WI38 (cell line): Measurements from ENCODE around the gene DNAJC21.
A peak's percentile ranks its signal among the peaks of the same experiment; 100 is the strongest.

Source experiments
- H3K4me3 ChIP-seq: 2 replicates; pipeline ENCODE4 v1.5.1; 2011; ENCODE audit warnings: low read depth, mild to moderate bottlenecking, control low read depth, low read length
- TF ChIP-seq, protein P1 (sequence below): IDR thresholded peaks from 2 replicates; pipeline ENCODE4 v1.5.1; 2012; ENCODE audit warnings: low read depth, mild to moderate bottlenecking, control low read depth, low read length

Gene DNAJC21

GRCh38 chr5:34895641-34896419 is 33.5 kb upstream of the DNAJC21 start:
- no peak overlapping the region for H3K4me3 ChIP-seq

DNA sequence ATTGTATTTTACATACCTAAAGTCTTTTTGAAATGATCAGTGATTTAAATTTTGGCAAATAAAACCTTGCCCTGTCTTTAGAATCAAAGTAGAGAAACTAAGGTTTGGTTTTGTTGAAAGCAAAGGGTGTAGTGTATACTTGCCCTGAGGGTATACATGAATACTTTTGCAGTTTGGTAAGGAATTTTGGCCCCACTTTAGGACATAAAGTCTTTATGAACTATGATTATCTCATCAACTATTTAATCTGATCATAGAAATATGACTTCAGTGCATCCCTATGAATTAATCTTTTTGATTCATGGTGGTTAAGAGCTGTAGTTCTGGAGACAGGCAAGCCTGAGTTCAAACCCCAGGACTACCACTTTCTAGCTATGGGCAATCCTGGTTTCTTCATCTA is 31.7 kb upstream of the DNAJC21 start:
- no peak overlapping the region for H3K4me3 ChIP-seq
- TF ChIP-seq, protein P1, sequence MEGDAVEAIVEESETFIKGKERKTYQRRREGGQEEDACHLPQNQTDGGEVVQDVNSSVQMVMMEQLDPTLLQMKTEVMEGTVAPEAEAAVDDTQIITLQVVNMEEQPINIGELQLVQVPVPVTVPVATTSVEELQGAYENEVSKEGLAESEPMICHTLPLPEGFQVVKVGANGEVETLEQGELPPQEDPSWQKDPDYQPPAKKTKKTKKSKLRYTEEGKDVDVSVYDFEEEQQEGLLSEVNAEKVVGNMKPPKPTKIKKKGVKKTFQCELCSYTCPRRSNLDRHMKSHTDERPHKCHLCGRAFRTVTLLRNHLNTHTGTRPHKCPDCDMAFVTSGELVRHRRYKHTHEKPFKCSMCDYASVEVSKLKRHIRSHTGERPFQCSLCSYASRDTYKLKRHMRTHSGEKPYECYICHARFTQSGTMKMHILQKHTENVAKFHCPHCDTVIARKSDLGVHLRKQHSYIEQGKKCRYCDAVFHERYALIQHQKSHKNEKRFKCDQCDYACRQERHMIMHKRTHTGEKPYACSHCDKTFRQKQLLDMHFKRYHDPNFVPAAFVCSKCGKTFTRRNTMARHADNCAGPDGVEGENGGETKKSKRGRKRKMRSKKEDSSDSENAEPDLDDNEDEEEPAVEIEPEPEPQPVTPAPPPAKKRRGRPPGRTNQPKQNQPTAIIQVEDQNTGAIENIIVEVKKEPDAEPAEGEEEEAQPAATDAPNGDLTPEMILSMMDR, result no peak

More at GRCh38 chr5:34895641-34896419, 33.5 kb upstream of the DNAJC21 start:
- TF ChIP-seq, protein P1, result no peak

DNA sequence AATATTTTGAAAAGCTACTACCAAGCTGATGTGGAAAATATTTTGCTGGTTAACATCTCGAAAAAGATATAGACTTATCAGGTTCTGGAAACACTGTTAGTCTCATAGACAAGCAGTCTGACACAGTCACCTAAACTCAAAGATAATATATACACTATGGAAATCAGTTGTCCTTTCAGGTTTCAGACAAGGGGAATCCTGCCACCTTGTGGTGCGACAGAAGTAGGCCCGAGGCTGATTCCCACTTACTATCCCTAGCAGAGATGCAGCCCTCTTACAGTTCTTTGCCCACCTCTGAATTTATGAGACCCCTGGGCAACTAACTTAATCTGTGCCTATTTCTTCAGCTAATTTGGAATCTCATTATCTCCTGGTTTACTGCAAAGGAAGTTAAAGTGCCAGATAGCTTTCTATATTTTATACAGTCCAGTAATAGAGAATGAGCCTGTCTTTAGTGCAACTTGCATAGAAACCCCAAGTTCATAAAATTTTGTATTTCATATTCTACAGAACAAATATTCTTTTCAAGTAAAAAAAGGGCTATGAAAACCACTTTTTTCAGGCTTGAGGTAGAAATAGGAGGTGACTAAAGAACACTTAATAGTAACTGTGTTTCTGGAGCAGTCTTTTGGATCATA is 31.0 kb upstream of the DNAJC21 start:
- TF ChIP-seq, protein P1, result peak; percentile 80
- no peak overlapping the region for H3K4me3 ChIP-seq

GRCh38 chr5:34899066-34899465 is 30.3 kb upstream of the DNAJC21 start:
- TF ChIP-seq, protein P1, result no peak
- H3K4me3 ChIP-seq, result no peak overlapping the region

DNA sequence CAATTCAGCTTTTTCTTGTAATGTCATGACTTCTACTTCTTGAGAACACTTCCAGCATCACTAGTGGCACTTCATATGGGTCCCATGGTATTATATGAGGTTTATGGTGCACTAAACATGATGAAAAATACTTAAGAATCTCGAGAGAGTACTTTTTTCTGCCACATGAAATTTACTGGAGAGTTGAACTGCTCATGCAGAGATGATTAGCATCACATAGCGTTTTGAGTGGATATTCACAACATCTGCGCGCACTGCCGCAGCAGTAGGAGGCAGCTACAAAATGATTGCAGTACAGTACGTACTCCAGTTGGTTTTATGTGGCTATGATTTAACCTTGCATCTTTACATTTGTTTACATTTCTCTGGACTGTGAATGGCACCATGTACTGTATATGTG is 28.7 kb upstream of the DNAJC21 start:
- H3K4me3 ChIP-seq, result no peak overlapping the region
- TF ChIP-seq, protein P1, result no peak

DNA sequence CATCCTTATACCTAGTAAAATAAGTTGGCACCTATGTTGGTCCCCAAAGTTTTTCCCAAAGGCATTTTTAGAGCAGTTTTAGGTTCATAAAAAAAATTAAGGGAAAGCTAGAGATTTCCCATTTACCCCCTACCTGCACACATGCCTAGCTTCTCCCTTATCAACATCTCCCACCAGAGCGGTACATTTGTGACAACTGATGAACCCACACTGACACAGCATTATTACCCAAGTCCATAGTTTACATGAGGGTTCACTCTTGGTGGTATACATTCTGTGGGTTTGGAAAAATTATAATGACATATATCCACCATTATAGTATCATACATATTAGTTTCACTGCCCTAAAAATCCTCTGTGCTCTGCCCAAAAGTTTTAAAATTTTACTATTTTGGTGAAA is 26.1 kb upstream of the DNAJC21 start:
- H3K4me3 ChIP-seq, result no peak overlapping the region
- TF ChIP-seq, protein P1, result no peak

GRCh38 chr5:34905564-34905963 is 23.8 kb upstream of the DNAJC21 start:
- no peak overlapping the region for H3K4me3 ChIP-seq
- TF ChIP-seq, protein P1, result peak; percentile 37
